HG03457 (cell line): ENCODE data around the gene SNAP29.
"Not testable (repeated sequence)": the region's sequence is repeated elsewhere in the genome, so short reads cannot be mapped to it uniquely, and the experiment has no call there.

Source experiments
- ATAC-seq: cut with Tn5 transposase; IDR thresholded peaks from one replicate; pipeline ENCODE4 v1.9.1; 2021; ENCODE audit warnings: moderate number of reproducible peaks; ENCODE audit not compliant: unreplicated experiment

SNAP29 gene

GRCh38 chr22:20858615-20859416 lies at the start of gene SNAP29, which contains the start of gene PI4KA:
SNAP29 (plus strand) TSS chr22:20859007; CDS start chr22:20859111, 104 bp downstream.
PI4KA (minus strand) TSS chr22:20858811; CDS start chr22:20858725, 86 bp downstream.
- ATAC-seq, result peak; percentile 83

GRCh38 chr22:20809538-20810185 lies 49.1 kb upstream of the SNAP29 start:
- ATAC-seq, result no peak

DNA sequence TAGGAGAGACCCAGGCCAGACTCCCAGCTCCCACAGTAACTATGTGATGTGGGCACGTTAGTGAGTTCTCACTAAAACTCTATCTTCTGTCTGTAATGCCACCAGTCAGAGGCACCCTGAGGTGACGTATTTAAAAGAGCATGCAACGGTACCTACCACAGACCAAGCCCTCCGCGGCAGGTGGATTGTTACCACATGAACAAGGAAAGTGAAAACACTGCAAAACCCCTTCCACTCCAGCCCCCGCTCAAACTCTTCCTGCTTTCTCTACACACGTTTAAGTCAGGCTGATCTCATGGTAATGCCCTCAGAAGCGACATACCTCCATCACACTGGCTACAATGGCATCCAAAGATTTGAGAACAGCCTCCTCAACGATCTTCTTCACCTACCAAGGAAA lies 48.2 kb upstream of the SNAP29 start:
- no peak for ATAC-seq

GRCh38 chr22:20811171-20811570 lies 47.6 kb upstream of the SNAP29 start:
- ATAC-seq, result no peak

DNA sequence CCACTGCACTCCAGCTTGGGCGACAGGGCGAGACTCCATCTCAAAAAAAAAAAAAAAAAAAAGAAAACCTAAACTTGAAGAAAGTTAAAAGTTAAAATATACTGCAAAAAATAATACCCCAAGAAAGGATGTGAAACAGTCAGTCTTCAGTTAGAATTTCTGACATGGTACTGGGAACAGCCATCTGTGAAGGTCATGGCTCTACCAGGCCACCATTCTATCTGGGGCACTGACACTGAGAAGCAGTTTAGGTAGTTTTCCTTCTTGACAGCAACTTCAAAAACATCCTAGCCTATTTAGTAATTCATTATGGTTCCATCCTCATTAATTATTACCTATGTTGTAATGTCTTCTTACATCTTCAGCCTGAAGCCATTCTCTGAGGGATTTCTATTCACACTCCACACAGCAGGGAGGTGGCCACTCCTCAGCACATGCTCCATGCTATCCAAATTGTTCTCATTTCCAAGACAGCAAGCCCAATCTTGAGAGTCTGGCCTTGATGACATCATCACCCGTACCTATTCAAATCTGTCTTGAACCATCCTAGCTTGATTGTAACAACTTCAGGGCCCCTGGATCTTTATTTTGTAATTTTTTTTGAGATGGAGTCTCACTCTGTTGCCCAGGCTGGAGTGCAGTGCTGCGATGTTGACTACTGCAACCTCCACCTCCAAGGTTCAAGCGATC lies 46.7 kb upstream of the SNAP29 start:
- ATAC-seq, result no peak

GRCh38 chr22:20813056-20813455 lies 45.8 kb upstream of the SNAP29 start:
- no peak for ATAC-seq

DNA sequence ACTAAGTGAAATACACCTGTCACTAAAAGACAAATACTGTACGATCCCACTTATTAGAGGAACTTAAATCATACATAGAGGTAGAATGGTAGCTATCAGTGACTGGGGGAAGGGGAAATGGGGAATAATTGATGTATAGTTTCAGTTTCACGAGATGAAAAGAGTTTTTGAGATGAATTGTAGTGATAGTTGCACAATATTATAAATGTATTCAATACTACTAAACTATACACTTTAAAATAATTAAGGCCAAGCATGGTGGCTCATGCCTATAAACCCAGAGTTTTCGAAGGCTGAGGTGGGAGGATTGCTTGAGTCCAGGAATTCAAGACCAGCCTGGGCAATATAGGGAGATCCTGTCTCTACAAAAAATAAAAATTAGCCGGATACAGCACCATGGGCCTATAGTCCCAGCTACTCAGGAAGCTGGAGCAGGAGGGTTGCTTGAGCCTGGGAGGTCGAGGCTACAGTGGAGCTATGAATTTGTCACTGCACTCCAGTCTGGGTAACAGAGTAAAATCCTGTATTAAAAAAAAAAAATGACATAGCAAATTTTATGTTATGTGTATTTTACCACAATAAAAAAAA lies 44.5 kb upstream of the SNAP29 start:
- ATAC-seq, result no peak

DNA sequence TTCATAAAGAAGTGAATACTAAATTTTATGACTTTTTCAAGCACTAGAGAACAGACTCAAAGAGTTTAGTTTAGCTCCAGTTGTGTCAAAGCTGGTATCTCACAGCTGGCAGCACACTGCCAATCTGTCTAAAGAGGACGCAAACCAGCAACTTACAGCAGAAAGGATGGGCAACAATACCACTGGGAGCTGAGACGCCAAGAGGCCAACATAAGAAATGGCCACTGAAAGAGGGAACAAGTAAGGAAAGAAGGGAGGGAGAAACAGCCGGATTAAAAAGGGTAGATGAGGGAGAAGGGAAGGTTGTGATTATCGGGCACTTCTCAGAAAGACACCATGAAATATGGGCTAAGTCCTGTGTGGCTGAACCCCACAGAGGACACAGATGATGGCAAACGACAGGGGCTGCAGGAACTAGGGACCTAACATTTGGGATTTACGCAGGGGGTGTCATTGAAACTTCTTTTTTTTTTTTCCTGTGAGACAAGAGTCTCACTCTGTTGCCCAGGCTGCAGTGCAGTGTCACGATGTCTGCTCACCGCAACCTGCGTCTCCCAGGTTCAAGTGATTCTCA lies 43.2 kb upstream of the SNAP29 start:
- ATAC-seq, result no peak

DNA sequence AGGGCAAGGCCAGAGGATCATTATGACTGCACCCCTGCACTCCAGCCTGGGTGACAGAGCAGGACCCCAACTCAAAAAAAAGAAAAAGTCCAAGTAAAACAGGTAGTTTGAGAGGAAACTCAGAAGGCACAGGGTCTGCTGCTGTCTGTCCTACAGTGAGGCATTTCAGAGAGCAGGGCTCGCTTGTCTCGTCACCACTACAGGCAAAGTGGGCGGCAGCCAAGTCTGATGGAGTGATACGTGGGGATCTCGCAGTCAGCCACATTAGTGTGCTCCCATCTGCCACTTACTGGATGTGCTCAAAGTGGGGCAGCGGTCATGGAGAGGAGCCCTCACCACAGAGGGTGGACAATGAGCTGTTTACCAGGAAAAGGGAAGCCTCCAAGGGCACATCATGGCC lies 42.2 kb upstream of the SNAP29 start:
- no peak for ATAC-seq

DNA sequence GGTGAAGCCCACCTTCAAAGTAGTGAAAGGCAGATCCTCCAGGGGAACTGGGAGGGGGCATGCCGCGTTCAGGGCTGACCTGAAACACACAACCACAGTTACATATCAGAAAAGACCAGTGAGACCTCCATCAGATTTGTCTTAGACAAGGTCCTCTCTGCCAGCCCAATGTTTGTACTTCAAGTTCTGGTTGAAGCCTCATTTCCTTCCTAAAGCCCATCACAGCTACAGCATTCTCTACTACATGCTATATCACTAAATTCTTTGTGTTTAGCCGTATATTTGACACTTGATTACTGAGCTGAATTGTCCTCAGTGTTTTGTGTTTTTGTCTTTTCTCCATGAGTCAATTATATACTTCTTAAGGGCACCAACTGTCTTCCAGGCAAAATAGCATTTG lies 40.3 kb upstream of the SNAP29 start:
- ATAC-seq, result no peak

DNA sequence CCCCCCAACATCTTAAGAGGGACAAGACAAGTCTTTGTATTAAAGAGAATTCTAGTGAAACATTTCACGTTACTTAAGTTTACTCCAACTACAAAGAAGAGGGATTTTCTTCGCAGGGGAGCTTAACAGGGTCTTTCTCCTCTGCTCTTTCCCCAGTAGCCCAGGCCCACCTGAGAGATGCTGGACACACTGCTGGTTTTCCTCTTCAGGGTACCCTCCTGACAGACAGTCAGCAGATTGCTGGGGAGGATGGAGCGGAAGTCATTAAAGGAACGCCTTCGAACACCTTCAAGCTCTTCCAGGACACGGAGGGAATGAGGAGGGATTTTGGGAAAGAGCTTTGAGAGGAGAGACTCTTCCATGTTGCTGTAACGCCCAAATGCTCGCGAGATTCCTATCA lies 39.3 kb upstream of the SNAP29 start:
- ATAC-seq, result no peak

DNA sequence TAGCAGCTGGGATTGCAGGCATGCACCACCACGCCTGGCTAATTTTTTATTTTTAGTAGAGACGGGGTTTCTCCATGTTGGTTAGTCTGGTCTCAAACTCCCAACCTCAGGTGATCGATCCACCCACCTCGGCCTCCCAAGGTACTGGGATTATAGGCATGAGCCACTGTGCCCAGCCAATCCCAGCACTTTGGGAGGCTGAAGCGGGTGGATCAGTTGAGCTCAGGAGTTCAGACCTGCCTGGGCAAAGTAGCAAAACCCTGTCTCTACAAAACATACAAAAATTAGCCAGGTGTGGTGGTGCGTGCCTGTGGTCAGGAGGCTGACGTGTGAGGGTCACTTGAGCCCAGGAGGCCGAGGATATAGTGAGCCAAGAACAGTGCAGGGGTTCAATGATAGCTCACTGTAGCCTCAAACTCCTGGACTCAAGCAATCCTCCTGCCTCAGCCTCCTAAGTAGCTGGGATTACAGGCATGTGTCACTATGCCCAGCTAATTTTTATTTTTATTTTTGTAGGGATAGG lies 37.0 kb upstream of the SNAP29 start:
- ATAC-seq, result not testable (repeated sequence)

GRCh38 chr22:20822240-20822639 lies 36.6 kb upstream of the SNAP29 start:
- no peak for ATAC-seq

GRCh38 chr22:20823264-20823663 lies 35.5 kb upstream of the SNAP29 start:
- no peak for ATAC-seq

- not testable (repeated sequence) for ATAC-seq
Observed at GRCh38 chr22:20825216-20825615, 33.6 kb upstream of the SNAP29 start.

- ATAC-seq, result no peak
Observed at GRCh38 chr22:20825624-20826023, 33.2 kb upstream of the SNAP29 start.

GRCh38 chr22:20826373-20827152 lies 32.2 kb upstream of the SNAP29 start:
- not testable (repeated sequence) for ATAC-seq

DNA sequence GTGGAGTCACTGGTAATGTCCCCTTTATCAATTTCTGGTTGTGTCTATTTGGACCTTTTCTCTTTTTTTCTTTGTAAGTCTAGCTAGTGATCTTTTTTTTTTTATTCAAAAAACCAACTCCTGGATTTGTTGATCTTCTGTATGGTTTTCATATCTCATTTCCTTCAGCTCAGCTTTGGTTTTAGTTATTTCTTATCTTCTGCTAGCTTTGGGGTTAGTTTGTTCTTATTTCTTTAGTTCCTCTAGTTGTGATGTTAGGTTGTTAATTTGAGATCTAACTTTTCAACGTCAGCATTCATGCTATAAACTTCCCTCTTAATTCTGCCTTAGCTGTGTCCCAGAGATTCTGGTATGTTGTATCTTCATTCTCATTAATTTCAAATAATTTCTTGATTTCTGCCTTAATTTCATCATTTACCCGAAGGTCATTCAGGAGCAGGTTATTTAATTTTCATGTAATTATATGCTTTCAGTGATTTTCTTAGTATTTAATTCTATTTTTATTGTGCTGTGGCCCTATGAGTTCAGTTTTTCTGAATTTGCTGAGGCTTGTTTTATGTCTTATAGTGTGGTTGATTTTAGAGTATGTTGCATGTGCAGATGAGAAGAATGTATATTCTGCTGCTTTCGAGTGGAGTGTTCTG lies 29.2 kb upstream of the SNAP29 start:
- ATAC-seq, result no peak

DNA sequence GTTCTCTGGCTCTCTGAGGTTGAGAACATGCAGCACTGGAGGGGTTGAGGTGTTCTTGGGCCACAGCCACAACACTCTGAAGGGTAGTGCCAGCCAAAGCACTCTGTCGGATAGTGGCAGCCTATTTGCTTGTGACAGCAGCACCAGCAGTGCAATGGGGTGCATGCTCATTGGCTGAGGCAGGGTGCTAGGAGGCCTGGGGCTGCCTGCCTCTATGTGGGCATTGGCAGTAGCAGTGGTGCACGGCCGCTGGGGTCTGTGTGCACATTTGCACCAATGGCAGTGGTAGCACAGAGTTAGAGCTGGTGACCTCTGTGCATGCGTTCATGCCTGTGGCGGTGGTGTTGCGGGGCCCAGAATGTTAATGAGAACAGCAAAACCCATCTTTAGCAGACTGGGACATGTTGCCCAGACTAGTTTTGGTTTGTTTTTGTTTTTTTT lies 25.6 kb upstream of the SNAP29 start:
- ATAC-seq, result no peak
